HL-60 (cell line): ENCODE measurements around the gene ADISSP.

Experiments
- DNase-seq, 2 experiments: peaks; one replicate each; pipeline ENCODE4 v3.0.0-alpha.2; 2010 to 2020; ENCODE audit warnings: low read depth in 1 of 2, low spot score in 1 of 2
- H3K27ac ChIP-seq: fragments of 250-450 bp; sonication (Bioruptor Pico); replicated peaks from 2 replicates; pipeline ENCODE4 v1.5.1; 2020; ENCODE audit warnings: mild to moderate bottlenecking, moderate library complexity
- H3K27me3 ChIP-seq: fragments of 250-450 bp; sonication (Bioruptor Pico); 2 replicates; pipeline ENCODE4 v1.5.1; 2021; ENCODE audit warnings: mild to moderate bottlenecking, moderate library complexity; ENCODE audit not compliant: insufficient read depth, poor library complexity, severe bottlenecking
- H3K4me3 ChIP-seq: replicated peaks from 2 replicates; pipeline ENCODE4 v1.5.1; 2011; ENCODE audit warnings: mild to moderate bottlenecking, control low read depth, low read length; ENCODE audit not compliant: insufficient read depth
- CTCF ChIP-seq: IDR thresholded peaks from one replicate; pipeline ENCODE4 v1.5.1; 2011; ENCODE audit warnings: low read length, control low read depth, inconsistent platforms; ENCODE audit not compliant: insufficient read depth
- GABPA ChIP-seq: IDR thresholded peaks from 2 replicates; pipeline ENCODE4 v1.6.1; 2012; ENCODE audit warnings: low read depth
- POLR2AphosphoS5 ChIP-seq: IDR thresholded peaks from 2 replicates; pipeline ENCODE4 v1.6.1; 2012; ENCODE audit warnings: low read depth
- REST ChIP-seq: IDR thresholded peaks from 2 replicates; pipeline ENCODE4 v1.6.1; 2012; ENCODE audit warnings: low read depth; ENCODE audit not compliant: insufficient replicate concordance
- SPI1 ChIP-seq: IDR thresholded peaks from 2 replicates; pipeline ENCODE4 v1.6.1; 2012; ENCODE audit warnings: low read depth, mild to moderate bottlenecking, borderline replicate concordance

The ADISSP gene

GRCh38 chr20:3802524-3803239 lies 35.1 kb upstream of the ADISSP start:
- H3K27ac ChIP-seq = no peak overlapping the region
- no peak overlapping the region for H3K4me3 ChIP-seq
- DNase-seq = no peak
- TF ChIP-seq POLR2AphosphoS5 (no peak), REST (no peak), GABPA (no peak), CTCF (no peak), SPI1 (peak; percentile 71; the same call in 1 of the 2 replicates)
- no peaks in the 10 kb centered on the region for H3K27me3 ChIP-seq

GRCh38 chr20:3801846-3802245 lies 34.3 kb upstream of the ADISSP start:
- no peak for DNase-seq
- no peak overlapping the region for H3K4me3 ChIP-seq
- TF ChIP-seq POLR2AphosphoS5 (no peak), REST (no peak), CTCF (no peak), GABPA (no peak), SPI1 (no peak)
- H3K27ac ChIP-seq = no peak overlapping the region
- H3K27me3 ChIP-seq = no peaks in the 10 kb centered on the region

DNA sequence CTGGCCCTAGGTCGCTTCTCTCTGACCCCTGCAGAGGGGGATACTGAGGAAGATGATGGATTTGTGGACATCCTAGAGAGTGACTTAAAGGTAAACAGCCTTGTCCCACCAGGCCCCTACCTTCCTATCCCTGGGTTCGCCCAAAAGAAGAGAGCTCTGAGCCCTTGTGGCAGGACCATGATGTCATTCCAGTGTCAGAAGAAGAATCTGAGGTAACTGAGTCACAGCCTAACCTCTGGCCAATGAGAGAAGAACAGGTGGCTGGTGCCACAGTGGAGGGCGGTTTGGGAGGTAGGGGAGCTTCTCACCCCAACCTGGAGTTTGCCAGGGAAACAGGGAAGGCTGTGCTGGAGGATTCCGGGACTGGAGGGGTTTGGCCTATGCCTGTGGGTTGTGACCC lies 33.7 kb upstream of the ADISSP start:
- Histone ChIP-seq H3K4me3 (no peak overlapping the region), H3K27me3 (no peaks in the 10 kb centered on the region), H3K27ac (no peak overlapping the region)
- TF ChIP-seq CTCF (no peak), SPI1 (no peak), REST (no peak), POLR2AphosphoS5 (no peak), GABPA (no peak)
- DNase-seq = no peak
